Eye (tissue), 1 donor: ENCODE results near the gene IL16.

Experiments
- DNase-seq: peaks from one replicate; pipeline ENCODE4 v3.0.0-alpha.2; 2015

The IL16 gene

DNA sequence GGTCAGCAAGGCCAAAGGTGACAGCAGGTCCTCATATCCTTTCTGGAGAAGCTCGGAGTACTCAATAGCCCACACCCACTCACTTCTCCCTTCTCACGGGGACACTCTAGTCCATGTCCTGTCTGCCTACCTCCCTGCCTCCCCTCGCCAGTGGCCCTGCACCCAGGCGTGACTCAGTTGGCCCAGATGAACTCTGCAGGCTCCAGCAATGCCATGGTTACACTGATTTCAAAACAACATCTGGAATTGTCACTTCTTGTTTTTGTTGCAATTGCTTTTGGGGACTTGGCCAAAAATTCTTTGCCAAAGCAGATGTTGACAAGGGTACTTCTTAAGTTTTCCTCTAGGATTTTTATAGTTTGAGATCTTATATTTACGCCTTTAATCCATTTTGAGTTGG lies 13.0 kb downstream of the IL16 start:
- DNase-seq: no peak

DNA sequence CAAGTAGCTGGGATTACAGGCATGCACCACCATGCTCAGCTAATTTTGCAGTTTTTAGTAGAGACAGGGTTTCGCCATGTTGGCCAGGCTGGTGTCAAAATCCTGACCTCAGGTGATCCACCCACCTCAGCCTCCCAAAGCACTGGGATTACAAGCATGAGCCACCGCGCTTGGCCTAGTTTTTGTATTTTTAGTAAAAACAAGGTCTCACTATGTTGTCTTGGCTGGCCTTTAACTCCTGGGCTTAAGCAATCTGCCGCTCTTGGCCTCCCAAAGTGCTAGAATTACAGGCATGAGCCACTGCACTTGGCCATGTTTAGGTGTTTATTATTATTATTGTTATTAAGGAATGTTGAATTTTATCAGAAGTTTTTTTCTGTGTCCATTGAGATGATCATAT lies 14.7 kb downstream of the IL16 start:
- DNase-seq: no peak

DNA sequence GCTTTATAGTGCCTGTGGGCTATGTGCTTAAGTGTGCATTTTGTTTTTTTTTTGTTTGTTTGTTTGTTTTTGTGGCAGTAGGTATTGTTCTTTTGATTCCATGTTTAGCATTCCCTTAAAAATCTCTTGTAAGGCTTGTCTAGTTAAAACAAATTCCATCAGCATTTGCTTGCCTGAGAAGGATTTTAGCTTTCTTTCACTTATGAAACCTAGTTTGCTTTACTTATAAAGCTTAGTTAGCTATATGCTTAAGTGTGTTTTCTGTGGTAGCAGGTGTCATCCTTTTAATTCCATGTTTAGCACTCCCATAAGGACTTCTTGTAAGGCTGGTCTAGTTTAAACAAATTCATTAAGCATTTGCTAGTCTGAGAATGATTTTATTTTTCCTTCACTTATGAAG lies 17.3 kb downstream of the IL16 start:
- DNase-seq: no peak

DNA sequence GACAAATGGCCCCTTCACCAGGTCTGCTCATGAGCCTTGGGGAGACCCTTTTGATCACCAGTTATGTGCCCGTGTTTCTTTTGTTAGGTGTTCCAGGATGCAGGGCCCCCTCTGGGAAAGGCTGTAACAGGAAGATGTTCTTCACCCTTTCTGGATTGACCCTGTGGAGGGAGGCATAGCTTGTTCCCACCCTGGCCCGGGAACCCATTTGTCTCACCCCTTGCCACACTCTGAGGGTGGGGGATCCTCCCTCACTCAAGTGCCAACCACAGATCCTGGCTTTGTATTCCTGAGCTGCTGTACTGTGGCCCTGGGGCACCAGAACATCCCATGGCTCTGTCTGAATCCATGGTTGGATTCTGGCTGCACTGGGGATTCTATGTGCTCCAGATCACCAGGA lies 18.9 kb downstream of the IL16 start:
- no peak for DNase-seq

DNA sequence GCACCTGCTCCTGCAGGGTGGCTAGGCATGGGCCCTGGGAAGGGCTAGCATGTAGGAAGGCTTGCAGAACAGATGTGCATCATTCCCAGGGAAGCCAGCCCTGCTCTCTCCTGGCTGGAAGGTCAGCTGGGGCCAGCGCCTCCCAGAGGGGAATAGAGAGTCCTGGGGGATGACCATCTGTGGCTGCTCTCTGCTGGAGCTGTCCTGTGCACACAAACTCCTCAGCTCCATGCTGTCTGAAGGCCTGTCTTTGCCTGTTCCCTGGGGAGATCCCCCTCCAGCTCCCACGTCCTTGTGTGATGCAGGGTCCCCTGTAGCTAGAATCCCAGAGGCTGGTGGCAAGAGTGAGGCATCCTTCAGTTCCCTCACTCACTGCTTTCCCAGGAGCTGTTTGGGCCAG lies 19.3 kb downstream of the IL16 start:
- no peak for DNase-seq

DNA sequence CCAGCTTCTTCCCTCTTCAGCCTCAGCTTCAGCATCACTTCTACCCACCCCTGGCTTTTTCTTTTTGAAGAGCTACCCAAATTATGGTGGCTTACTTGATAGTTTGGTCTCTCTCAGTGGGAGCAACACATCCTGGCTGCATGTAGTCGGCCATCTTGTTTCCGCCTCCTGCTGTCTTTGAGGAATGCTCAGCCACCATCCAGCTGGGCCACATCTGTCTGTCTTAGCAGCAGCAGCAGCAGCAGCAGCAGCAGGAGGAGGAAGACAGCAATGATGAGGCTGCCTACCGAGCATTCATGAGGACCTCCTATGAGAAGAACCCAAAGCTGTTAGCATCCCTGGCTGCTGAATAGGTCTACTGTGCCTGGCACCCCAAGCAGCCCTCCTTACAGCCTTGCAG lies 19.7 kb downstream of the IL16 start:
- DNase-seq: no peak

DNA sequence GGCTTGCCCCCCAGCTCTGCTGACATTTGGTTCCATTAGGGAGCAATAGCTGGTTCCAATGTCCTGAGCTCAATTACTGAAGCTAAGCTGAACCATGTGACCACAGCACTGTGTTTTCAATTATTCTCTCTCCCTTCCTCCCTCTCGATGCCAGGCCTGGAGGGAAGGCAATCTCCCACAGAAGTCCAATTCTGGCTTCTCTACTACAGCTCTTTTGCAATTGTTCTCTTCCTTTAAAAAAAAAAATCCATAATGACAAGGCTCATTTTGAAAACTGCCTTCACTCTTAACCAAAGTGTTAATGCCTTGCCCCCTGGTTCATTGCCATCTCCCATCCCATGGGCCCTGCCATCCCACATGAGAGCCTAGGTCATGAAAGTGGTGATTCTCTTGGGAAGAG lies 24.8 kb downstream of the IL16 start:
- DNase-seq: no peak

DNA sequence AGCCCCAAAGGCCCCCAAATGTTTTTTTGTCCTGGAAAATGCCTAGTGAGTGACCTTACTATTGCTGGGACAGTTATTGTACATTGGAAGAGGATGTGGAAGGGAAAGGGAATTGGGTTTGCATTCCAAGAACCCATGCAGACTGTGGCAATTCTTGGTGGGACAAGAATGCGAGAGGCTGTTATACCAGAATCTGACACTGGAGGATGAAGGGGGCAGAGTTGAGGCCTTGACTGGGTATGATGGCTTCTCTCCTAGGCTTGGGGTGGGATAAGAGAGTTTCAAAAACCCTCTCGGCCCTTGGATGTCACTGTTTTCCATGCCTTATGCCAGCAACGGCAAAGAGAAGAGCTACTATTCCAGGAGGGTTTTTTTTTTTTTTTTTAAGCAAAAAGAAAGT lies 25.3 kb downstream of the IL16 start:
- no peak for DNase-seq

DNA sequence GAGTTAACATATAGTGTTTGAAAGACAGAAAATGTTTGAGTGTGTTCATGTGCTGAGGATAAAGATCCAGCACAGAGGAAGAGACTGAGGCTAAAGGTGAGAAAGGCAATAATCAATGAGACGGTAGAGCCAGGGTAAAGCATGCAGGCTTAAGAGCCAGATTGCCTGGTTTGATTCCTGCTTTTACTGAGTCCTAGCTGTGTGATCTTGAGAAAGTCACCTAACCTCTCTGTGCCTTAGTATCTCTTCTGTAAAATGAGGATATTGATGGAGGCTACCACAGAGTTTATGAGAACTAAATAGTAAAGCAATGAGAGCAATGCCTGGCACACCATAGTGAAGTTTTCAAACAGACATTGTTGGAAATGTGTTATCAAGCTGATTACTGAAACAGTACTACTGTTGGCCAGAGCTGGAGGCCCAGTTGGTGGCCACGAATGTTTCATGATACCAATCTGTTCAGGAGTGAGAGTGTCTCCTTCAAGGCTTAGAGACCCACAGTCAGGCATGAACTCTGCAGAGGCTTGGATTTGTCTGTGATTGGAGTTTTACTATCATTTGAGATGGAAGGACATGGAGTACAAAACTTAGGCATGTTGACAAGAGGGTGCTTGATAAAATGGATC lies 26.8 kb downstream of the IL16 start:
- DNase-seq: no peak

DNA sequence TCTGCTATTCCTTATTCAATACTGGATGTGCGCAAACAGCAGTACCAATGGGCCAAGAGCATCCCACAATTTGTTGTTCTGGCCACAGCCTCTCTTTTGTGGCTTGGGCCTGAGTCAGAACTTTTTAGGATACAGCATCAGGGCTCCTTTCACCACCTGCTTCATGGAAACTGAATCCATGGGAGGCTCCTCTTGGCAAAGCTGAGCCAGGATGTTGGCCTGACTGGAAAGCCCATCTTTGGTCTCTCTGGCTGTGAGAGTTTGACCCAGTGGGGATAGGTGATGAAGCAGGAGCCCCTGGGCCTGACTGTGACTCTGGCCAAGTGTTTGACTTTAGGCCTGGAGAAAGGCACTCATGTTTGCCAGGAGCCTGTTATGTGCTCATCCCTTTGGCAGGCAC lies 27.6 kb downstream of the IL16 start:
- DNase-seq: no peak

DNA sequence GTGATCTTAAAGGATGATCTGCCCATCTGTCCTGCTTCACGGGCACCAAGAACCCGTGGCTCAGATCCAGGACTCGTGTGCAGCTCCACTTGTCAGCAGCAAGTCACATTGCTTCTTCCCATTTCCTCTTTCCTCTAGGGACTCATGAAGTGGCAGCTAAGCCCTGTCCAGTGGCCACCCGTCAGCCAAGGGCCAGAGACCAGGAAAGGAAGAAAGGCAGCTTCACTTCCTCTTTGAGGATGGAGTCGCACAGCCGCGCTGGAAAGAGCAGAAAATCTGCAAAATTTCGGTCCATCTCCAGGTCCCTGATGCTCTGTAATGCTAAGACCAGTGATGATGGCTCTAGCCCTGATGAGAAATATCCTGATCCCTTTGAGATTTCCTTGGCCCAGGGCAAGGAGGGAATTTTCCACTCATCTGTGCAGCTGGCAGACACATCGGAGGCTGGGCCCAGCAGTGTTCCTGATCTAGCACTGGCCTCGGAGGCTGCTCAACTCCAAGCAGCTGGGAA lies 28.5 kb downstream of the IL16 start:
- no peak for DNase-seq

DNA sequence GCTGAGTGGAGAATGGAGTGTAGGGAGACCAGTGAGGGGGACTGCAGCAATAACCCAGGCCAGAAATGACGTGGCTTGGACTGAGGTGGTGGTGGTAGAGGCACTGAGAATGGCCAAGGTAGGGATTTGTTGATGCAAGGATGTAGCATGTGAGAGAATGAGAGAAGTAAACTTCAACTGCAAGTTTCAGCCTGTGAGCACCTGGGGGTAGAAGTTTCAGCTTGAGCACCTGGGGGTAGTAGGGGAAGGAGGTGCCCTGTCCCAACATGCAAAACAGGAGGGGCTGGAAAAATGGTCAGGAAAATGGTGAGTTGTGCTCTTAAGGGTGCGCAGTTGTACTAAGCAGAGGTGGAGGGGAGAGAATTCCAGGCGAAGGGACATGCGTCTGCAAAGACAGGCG lies 31.0 kb downstream of the IL16 start:
- DNase-seq: no peak

DNA sequence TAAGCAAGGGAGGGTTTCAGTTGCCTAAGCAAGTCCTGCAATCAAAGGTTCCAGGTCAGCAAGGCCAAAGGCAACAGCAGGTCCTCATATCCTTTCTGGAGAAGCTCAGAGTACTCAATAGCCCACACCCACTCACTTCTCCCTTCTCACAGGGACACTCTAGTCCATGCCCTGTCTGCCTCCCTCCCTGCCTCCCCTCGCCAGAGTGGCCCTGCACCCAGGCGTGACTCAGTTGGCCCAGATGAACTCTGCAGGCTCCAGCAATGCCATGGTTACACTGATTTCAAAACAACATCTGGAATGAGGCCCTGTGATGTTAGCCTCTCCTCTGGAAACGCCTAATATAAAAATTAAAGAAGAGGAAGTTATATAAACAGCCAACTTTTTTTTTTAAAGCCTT lies 32.9 kb downstream of the IL16 start:
- DNase-seq: no peak

DNA sequence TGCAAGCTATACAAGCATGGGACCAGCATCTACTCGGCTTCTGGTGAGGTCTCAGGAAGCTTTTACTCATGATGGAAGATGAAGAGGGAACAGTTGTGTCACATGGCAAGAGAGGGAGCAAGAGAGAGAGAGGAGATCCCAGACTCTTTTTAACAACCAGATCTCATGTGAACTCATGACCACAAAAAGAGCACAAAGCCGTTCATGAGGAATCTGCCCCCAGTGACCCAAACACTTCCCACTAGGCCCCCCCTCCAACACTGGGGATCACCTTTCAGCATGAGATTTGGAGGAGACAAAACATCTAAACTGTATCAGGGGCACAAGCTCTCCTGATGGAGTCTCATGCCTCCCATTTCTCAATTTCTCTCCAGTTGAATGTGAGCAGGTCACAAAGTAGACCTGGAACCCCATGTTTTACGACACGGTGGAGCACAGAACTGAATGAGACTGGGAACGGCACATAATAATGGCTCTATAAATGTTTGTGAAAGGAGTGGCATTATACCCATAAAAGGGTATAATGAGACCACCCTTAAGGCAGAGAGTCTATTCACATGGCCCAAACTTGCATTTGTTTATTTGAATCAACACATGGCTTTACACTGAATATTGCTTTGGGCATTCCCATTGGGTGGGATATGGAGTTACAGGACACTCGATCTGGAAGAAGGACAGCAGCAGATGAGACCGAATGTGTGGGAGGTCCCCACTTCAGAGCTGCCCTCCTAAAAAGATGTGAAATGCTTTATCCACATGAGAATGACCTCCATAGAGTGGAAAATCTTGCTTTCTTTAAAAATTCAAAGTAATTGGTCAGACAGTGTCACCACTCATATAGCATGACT lies 38.8 kb downstream of the IL16 start:
- DNase-seq: no peak

DNA sequence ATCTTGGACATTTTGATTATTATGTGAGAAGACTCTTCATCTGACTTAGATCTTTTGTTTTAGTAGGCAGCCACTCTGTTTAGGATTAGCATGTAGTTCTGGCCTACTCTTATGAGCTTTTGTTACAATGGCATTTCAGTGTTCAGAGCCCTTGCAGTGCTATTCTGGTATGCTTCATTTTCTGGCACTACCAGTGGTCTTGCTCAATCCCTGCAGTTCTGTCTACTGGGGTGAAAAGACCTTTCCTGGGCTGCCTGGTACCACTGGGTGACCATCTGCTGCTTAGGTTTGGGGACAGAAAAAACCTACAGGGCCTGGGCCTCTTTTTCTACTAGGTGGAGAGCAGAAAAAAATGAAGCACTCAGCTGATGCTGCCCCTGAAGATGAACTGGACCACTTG lies 42.5 kb downstream of the IL16 start:
- DNase-seq: no peak

DNA sequence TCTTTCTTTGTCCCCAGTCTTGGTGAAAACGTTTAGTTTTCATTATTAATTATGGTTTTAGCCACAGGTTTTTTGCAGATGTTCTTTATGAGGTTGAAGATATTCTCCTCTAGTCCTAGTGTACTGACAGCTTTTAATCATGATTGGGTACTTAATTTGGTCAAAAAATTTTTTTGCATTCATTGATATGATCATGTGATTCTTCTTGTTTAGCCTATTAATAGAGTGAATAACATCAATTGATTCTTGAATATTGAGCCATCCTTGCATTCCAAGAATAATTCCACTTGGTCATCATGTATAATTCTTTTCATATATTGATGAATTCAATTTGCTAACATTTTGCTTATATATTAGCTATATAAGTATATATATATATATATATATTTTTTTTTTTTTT lies 46.1 kb downstream of the IL16 start:
- DNase-seq: no peak

DNA sequence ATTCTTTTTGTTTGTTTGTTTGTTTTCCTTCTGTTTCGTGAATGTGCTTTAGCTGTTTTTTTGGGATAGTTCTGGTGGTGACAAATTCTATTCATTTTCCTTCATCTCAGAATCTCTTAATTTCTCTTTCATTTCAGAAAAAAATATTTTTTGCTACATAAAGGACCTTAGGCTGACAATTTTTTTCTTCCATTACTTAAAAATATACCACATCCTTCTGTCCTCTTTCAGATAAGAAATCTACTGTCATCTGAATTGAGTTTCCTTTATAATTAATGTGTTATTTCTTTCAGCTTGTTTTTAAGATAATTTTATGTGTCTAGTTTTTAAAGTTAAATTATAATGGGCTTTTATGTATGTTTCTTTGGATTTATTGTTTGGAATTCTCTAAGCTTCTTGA lies 47.6 kb downstream of the IL16 start:
- DNase-seq: no peak

DNA sequence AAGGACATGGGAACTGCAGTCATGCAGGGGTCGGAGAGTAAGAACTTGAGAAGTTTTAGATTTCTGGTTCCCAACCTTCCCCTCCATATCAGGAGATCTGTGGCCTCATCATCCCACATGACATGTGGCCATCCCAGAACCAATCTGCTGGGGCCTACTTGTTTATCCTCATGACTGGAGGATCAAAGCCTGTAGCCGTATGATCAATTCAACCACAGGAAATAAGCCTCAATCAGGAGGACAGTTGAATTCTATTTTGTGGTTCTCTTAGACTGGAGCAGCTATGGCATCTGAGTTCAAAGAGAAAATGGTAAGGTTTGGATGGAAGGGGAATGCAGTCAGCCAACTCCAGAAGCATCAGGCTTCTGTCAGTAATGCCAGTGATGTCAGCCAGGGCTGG lies 57.2 kb downstream of the IL16 start:
- DNase-seq: no peak

DNA sequence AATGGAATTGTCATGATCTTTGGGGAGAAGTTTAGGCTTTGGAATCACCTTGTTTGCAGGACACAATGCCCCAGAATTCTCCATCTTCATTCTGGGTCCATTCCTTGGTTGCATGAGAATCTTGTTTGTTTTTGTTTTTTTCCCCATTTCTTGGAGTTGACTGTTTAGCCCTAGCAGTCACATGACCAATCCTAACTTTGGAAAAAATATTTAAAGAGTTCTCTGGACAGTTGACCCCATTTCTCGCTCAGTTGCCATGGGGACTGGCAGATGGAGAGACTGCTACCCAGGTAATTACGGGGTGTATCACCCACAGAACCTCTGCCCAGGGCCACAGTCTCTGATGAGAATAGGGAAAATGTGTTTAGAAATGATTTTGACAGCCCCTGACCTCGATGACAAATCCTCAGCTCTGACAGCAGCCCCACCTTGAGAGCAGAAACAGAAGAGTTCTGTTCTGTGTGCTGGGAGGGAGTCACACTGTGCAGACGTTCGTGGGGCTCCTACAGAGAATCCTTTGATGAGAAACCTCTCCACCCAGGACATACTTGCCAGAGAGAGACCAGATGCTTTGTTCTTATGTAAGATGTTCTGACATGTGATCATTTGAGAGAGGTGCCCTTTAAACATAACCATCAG lies 57.7 kb downstream of the IL16 start:
- DNase-seq: peak; percentile 23

DNA sequence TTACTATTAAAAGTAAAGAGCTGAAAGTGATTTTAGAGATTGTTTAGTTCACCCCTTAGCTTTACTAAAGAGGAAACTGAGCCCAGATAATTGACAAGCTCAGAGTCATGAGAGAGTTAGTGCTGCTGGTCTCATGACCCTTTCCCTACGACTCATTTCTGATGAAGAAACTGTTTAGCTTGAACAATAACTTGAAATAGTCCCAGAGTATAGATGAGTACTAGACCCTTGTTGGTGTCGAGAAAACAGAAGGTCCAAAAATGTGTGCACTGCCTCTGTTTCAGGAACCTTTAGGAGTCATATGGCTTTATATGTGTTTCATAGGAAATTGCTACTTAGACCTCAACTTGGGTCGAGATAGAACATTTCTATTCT lies 58.2 kb downstream of the IL16 start:
- no peak for DNase-seq

DNA sequence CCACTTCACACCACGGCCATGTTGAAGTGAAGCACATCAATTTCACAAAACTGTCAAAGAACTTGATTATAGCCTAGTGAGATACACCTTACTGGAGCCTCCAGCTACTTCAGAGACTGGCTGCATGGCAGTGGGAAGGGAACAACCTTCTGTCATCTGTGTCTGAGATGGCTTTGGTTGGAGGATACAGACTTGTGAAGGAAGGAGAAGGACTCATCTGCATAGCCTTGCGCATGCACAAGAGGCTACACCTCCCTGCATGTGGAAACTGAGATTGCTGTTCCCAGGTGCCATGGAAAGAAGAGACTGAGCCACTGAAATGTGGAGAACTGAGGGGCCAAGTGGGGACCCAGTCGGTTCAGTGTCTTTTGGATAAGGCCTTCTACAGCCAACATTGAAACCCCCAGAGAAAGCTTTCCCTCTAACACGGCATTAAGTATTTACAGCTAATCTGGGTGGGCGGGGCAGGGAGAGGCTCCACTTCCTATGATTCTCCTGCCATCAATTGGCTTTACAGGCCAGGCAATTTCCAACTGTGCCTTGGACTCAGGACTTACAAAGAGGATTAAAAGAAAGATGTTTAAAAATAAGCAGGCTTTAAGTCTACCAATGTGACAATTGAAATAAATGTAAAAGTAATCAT lies 58.8 kb downstream of the IL16 start:
- DNase-seq: no peak

DNA sequence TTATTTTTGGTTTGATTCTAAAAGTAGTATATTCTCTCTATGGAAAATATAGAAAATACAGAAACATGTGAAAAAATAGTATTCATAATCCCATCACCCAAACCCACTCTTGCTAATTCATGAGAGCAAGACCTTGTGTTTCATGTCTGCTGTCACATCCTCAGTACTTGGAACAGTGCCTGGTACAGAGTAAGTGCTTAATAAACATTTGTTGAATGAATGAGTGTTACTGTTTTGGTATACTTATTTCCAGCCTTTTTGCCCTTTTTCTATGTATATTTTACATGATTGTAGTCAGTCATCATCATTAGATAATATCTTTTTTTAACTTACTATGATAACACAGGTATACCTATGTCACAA lies 59.3 kb downstream of the IL16 start:
- DNase-seq: no peak

DNA sequence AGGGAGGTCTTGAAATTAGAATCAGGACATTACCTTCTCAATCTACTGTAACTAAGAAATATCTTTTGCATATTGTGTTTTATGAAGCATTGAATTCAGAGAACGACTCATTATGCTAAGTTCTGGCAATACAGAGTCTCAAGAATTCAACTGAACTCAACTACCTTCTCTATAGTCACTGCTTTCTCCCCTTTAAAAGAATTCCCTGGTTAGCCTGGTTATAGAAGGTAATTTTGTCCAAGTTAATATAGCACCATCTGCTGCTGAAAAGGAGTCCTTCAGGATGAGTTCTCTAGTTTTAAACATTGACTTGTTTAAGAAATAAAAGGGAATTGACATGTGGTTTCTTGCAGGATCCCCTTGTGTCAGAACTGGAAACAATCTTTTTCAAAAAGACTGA lies 60.2 kb downstream of the IL16 start:
- DNase-seq: peak; percentile 48

DNA sequence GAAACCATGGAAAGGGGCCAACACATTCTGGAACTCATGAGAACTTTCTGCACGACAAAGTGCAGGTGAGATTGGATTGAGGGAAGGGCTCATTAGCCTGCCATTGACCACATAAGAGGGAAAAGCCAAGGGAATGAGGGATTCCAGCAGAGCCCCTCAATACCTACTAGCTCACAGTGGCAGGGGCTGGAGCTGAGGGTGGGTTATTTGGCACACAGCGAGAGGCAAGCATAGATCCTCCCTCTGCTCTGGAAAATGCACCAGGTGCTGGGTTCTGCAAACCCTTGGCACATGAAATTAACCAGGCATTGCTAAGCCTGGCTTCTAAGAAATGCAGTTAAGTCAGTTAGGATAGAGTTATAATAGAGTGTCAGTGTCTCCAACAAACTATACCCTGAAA lies 60.8 kb downstream of the IL16 start:
- DNase-seq: no peak
